HG03039 (cell line): Measurements from ENCODE around the gene MPHOSPH8.
"Not testable (repeated sequence)": the region's sequence is repeated elsewhere in the genome, so short reads cannot be mapped to it uniquely, and the experiment has no call there.

ENCODE experiments used
- ATAC-seq: cut with Tn5 transposase; IDR thresholded peaks from one replicate; pipeline ENCODE4 v1.9.1; 2021; ENCODE audit warnings: mild to moderate bottlenecking, moderate library complexity; ENCODE audit not compliant: unreplicated experiment

MPHOSPH8 gene

DNA sequence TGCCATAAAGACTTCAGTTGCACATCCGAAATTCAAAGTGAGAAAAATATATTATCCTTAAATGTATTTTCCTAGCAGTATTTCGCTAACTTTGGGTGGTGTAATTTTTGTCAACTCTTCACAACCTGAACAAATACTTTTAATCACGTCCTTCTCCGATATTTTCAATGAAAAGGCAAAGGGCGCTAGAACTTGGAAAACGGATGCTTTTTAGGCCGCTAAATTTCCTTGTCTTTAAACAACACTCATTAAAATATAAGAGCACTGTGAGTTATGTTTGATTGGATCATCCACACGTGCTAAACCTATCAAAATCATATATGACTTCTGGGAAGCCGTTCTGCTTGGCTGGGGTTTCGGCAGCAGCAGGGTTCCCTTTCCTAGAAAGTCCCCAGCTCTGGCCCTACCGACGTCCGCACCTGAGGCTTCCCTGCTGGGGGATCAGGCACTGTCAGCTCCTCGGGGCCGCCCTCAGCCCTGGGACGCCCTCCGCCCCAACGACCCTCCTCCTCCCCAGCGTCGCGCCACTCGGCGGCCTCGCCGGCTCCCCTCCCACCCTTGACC, 462 bp upstream of the MPHOSPH8 start:
- ATAC-seq: no peak

DNA sequence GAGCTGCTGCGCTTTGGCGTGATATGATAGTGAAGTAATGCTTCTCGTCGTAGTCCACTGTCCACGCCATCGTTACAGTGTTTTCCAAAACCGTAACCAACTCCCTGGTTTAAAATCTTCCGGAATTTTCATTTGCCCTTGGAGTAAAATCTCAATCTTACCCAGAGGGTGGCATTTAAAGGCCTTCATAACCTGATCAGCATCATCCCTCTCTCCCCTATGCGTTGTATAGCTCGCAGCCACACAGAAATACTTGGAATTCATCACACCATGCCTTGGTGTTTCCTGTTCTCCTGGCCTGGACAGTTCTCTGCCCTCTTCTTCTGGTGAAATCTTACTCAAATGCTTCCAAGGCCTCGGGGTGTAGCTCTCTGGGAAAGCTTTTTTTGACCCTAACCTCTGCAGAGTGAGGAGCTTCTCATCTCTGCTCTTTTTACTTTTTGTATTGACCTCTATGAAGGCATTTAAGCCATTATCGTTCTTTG, 839 bp downstream of the MPHOSPH8 start:
- no peak for ATAC-seq

DNA sequence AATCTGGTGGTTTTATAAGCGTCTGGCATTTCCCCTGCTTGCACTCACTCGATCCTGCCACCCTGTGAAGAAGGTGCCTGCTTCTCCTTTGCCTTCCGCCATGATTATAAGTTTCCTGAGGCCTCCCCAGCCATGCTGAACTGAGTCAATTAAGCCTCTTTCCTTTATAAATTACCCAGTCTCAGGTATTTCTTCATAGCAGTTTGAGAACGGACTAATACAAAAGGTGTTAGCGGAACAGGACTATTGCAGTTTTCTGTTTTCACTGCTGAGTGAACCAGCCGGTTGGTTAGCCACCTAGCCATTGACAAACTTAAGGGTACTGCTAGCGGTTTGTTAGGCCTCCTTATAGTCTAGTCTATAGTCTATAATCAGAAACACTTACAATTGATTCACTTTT, 2.5 kb downstream of the MPHOSPH8 start:
- ATAC-seq: not testable (repeated sequence)

GRCh38 chr13:19643652-19644051, 10.2 kb downstream of the MPHOSPH8 start:
- no peak for ATAC-seq

- no peak for ATAC-seq
Measured at GRCh38 chr13:19645000-19645399, 11.5 kb downstream of the MPHOSPH8 start.

DNA sequence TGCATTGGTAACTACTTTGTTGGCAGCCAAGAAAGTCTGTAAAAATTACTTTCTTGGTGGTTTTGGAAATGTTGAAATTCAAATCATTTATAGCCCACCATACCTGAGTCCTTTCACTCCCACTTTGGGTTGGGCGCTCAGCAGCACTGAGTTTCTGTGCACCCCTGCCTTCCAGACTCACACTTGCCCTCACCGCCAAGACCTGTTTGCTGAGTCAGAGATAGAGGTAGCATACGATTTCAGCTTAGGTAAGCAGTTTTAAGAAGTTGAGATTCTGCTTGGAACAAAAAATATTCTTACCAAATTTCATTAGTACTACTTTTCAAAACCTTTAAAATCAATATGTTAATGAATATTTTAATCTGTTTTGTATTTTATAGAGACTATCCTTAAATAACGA, 12.6 kb downstream of the MPHOSPH8 start:
- no peak for ATAC-seq

DNA sequence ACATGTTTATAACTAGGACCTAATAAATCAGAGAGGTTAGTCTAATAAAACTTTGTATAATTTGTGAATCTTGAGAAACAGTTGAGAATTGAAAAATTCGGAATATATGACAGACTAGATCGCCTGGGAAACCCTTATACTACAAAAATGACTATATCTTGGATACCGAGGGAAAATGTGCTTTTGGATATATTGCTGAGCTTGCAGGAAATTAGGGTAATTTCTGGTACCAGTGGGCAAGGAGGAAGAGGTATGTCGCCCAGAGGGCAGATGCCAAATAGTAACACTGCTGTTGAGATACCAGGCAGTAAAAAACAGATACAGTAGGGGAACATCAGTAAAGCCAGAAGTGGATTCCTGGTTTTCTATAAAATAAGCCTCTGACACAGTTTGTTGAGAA, 17.3 kb downstream of the MPHOSPH8 start:
- ATAC-seq: no peak

- no peak for ATAC-seq
Measured at GRCh38 chr13:19657872-19658591, 24.6 kb downstream of the MPHOSPH8 start.

DNA sequence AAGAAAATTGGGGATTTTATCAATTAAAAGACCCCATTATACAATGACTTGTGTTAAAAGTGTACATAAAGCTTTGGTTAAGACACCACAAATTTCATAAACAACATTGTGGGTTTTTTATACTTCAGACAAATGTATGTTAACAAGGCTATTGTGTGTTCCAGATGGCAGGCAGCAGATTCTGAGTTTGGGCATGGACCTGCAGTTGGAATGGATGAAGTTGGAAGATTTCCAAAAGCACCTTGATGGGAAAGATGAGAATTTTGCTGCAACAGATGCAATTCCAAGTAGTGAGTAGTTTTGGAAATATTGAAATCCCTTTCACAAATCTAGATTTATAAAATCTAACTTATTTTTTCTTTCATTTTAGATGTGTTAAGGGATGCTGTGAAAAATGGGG, 25.4 kb downstream of the MPHOSPH8 start:
- no peak for ATAC-seq

GRCh38 chr13:19661126-19661525, 27.7 kb downstream of the MPHOSPH8 start:
- no peak for ATAC-seq

- ATAC-seq: no peak
Measured at GRCh38 chr13:19661561-19661960, 28.1 kb downstream of the MPHOSPH8 start.

DNA sequence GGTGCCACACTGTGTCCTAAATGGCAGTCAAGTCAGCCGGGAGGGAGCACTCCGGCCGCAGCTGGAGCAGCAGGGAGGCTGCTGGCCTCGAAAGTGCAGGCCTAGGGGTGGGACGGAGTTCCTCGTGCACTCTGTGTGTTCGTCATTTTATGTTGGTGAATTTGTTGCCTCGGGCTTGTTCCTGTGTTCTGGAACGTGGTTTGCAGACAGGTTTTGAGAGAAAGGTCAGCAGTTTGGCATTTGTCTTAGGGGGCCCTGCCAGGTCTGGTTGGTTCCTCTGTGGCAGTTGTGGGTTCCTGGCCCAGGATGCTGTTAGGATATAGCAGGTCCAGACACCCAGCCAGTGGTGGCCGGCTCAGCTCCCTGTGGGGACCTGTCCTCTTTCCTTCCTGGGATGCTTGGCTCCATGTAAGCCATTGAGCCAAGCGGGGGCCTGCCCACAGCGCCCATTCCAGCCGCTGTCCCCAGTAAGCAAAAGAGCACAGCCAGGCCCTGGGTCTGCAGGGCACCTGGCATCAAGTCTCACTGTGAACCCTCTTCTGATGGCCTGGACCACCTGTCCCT, 30.0 kb downstream of the MPHOSPH8 start:
- ATAC-seq: no peak

GRCh38 chr13:19664481-19665230, 31.2 kb downstream of the MPHOSPH8 start:
- no peak for ATAC-seq

DNA sequence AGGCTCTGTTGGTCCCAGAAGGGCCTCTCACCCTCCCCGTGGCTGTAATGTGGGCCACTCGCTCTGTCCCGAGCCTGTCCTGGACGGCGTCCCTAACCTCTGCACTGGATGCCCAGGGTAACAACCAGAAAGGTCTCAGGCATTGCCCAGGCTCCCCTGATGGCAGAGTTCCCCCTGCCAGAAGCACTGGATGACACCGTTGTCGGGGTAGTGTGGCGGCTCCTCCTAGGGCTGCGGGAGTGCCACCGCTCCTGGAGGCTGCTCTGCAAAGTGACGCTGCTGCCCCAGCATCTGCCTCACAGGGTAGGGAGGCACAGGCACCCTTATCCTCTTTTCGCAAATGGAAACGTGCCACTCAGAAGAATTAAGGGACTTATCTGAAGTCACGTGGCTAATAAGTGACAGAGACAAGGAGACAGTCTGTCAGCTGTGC, 32.0 kb downstream of the MPHOSPH8 start:
- no peak for ATAC-seq

DNA sequence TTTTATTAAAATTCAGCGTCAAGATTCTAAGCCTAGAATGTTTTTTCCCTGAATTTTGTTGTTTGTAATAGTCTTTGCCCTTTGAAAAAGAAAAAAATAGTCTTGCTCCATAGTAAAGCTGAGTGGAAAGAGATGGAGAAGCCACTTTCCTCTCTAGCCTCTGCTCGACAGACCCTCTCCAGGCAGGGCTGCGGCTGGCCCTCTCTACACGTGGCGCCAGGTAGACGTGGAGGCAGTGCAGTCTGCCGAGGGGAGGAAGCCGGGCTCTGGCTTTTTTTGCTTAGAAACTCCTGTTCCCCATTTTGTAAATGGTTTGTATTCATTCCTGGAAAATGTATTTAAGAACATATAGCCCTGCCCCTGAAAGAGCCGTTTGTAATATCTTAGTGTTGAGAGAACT, 35.3 kb downstream of the MPHOSPH8 start:
- no peak for ATAC-seq

- ATAC-seq: no peak
Measured at GRCh38 chr13:19670147-19670546, 36.7 kb downstream of the MPHOSPH8 start.

DNA sequence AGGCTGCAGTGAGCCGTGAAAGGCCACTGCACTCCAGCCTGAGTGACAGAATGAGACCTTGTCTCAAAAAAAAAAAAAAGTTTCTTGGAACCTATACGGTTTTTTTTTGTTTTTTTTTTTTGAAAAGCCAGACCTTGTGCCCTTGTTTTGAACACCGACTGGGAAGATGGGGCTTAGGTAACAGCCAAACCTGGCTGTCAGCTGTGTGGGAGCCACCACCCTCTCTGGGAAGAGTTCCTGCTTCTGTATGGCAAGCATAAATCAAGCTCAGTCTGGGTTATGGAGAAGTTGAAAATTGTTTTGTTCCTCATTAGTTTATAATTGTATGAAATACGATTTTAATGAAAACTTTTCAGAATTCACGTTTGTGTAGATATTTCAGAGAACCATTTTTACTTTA, 39.5 kb downstream of the MPHOSPH8 start:
- ATAC-seq: no peak

GRCh38 chr13:19673473-19674430, 40.3 kb downstream of the MPHOSPH8 start:
- ATAC-seq: no peak

- ATAC-seq: no peak
Measured at GRCh38 chr13:19674898-19675297, 41.4 kb downstream of the MPHOSPH8 start.

DNA sequence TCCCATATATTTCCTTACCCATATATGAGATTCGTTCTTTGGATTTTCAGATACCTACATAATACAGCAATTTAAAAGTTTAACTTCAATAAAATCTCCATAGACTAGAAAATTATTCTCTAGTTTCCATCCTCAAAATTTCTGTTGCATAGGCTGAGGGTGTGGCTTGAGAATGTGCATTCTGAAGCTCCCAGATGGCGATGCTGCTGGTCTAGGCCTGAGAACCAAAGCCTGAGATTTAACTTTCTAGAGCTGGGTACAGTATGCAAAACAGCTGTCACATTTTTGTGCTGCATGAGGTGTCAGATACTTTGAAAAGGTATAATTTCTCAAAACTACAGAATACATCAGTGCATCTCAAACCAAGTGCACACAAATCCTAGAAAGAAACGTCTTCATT, 42.7 kb downstream of the MPHOSPH8 start:
- ATAC-seq: no peak
